H9 (cell line): ENCODE results near the gene MARCHF9. TPM values are rescaled to one million over a fixed set of nuclear protein-coding genes. Genes with fewer than 3 reads are reported as not detected.

Experiments
- DNase-seq: peaks from one replicate; pipeline ENCODE4 v3.0.0-alpha.2; 2017
- H2AFZ ChIP-seq: one replicate; pipeline ENCODE4 v1.6.1; 2013; ENCODE audit warnings: mild to moderate bottlenecking, low read length, control low read depth, moderate library complexity
- H2AK5ac ChIP-seq: 2 replicates; pipeline ENCODE4 v1.6.1; 2013; ENCODE audit warnings: low read length, control low read depth, mixed read lengths; ENCODE audit not compliant: insufficient read length
- H2BK120ac ChIP-seq: one replicate; pipeline ENCODE4 v1.6.1; 2013; ENCODE audit warnings: low read depth, mild to moderate bottlenecking, low read length, control low read depth, inconsistent platforms; ENCODE audit not compliant: poor library complexity, severe bottlenecking
- H2BK12ac ChIP-seq: 2 replicates; pipeline ENCODE4 v1.6.1; 2013; ENCODE audit warnings: low read length, control low read depth, mixed read lengths, low read depth; ENCODE audit not compliant: insufficient read length
- H2BK15ac ChIP-seq: 2 replicates; pipeline ENCODE4 v1.6.1; 2013; ENCODE audit warnings: low read depth, low read length, control low read depth
- H2BK20ac ChIP-seq: one replicate; pipeline ENCODE4 v1.6.1; 2013; ENCODE audit warnings: low read depth, mild to moderate bottlenecking, low read length, control low read depth, inconsistent platforms; ENCODE audit not compliant: poor library complexity, severe bottlenecking
- H2BK5ac ChIP-seq: 2 replicates; pipeline ENCODE4 v1.6.1; 2013; ENCODE audit warnings: low read length, control low read depth, mixed read lengths; ENCODE audit not compliant: insufficient read length
- H3K14ac ChIP-seq: 2 replicates; pipeline ENCODE4 v1.6.1; 2013; ENCODE audit warnings: low read length, control low read depth; ENCODE audit not compliant: insufficient read depth
- H3K18ac ChIP-seq: 2 replicates; pipeline ENCODE4 v1.6.1; 2013; ENCODE audit warnings: low read depth, mild to moderate bottlenecking, mixed read lengths, low read length, control low read depth; ENCODE audit not compliant: insufficient read length
- H3K23ac ChIP-seq: 2 replicates; pipeline ENCODE4 v1.6.1; 2013; ENCODE audit warnings: low read length, control low read depth, mixed read lengths, low read depth; ENCODE audit not compliant: insufficient read length
- H3K23me2 ChIP-seq: 2 replicates; pipeline ENCODE4 v1.6.1; 2013; ENCODE audit warnings: low read depth, mild to moderate bottlenecking, mixed read lengths, low read length, control low read depth; ENCODE audit not compliant: insufficient read length, poor library complexity, severe bottlenecking
- H3K27ac ChIP-seq: 2 replicates; pipeline ENCODE4 v1.5.1; 2013; ENCODE audit warnings: low read length, control low read depth, mixed read lengths, low read depth; ENCODE audit not compliant: insufficient read length
- H3K27me3 ChIP-seq: 2 replicates; pipeline ENCODE4 v1.6.1; 2013; ENCODE audit warnings: low read length, control low read depth, inconsistent platforms; ENCODE audit not compliant: insufficient read depth
- H3K4ac ChIP-seq: 2 replicates; pipeline ENCODE4 v1.6.1; 2013; ENCODE audit warnings: low read depth, mild to moderate bottlenecking, control low read depth, inconsistent platforms, low read length, moderate library complexity
- H3K4me1 ChIP-seq: 2 replicates; pipeline ENCODE4 v1.6.1; 2013; ENCODE audit warnings: low read length, control low read depth, inconsistent platforms; ENCODE audit not compliant: insufficient read depth
- H3K4me2 ChIP-seq: 2 replicates; pipeline ENCODE4 v1.6.1; 2013; ENCODE audit warnings: low read length, control low read depth, mixed read lengths; ENCODE audit not compliant: insufficient read length, insufficient read depth
- H3K56ac ChIP-seq: 2 replicates; pipeline ENCODE4 v1.6.1; 2013; ENCODE audit warnings: low read depth, mild to moderate bottlenecking, mixed read lengths, low read length, control low read depth; ENCODE audit not compliant: insufficient read length
- H3K79me1 ChIP-seq: 2 replicates; pipeline ENCODE4 v1.6.1; 2013; ENCODE audit warnings: low read depth, mild to moderate bottlenecking, moderate library complexity, low read length, control low read depth, inconsistent platforms; ENCODE audit not compliant: insufficient read depth, poor library complexity, severe bottlenecking
- H3K79me2 ChIP-seq: 2 replicates; pipeline ENCODE4 v1.6.1; 2013; ENCODE audit warnings: low read length, control low read depth, inconsistent platforms; ENCODE audit not compliant: insufficient read depth
- H3K9ac ChIP-seq: 2 replicates; pipeline ENCODE4 v1.6.1; 2013; ENCODE audit warnings: low read length, control low read depth, mixed read lengths; ENCODE audit not compliant: insufficient read length; ENCODE audit errors: extremely low read depth
- H3K9me3 ChIP-seq: one replicate; pipeline ENCODE4 v1.6.1; 2013; ENCODE audit warnings: low read depth, low read length, inconsistent platforms; ENCODE audit not compliant: control insufficient read depth
- H3T11ph ChIP-seq: one replicate; pipeline ENCODE4 v1.6.1; 2013; ENCODE audit warnings: mild to moderate bottlenecking, low read length, control low read depth, inconsistent platforms
- H4K20me1 ChIP-seq: one replicate; pipeline ENCODE4 v1.6.1; 2013; ENCODE audit not compliant: control insufficient read depth, insufficient read length, insufficient read depth
- H4K5ac ChIP-seq: 2 replicates; pipeline ENCODE4 v1.6.1; 2013; ENCODE audit warnings: low read depth, mild to moderate bottlenecking, mixed read lengths, low read length, control low read depth; ENCODE audit not compliant: insufficient read length
- H4K8ac ChIP-seq: replicated peaks from 2 replicates; pipeline ENCODE4 v1.6.1; 2013; ENCODE audit warnings: low read length, control low read depth, mixed read lengths, low read depth; ENCODE audit not compliant: insufficient read length
- H4K91ac ChIP-seq: 2 replicates; pipeline ENCODE4 v1.6.1; 2013; ENCODE audit warnings: low read depth, mild to moderate bottlenecking, moderate library complexity, mixed read lengths, low read length, control low read depth; ENCODE audit not compliant: insufficient read length
- H3K27ac Mint-ChIP-seq, 3 experiments: 2 replicates in 2 of 3; 3 replicates in 1 of 3; pipeline ENCODE4 v1.8.0; 2020 to 2021; ENCODE audit warnings: mixed read lengths in 3 of 3, mild to moderate bottlenecking in 1 of 3, moderate library complexity in 1 of 3
- H3K27me3 Mint-ChIP-seq: 2 replicates; pipeline ENCODE4 v1.8.0; 2021; ENCODE audit warnings: low read depth, mild to moderate bottlenecking, moderate library complexity, mixed read lengths
- H3K36me3 Mint-ChIP-seq, 3 experiments: 2 replicates in 2 of 3; 3 replicates in 1 of 3; pipeline ENCODE4 v1.8.0; 2020 to 2021; ENCODE audit warnings: low read depth in 3 of 3, mixed read lengths in 3 of 3; ENCODE audit not compliant: insufficient read depth in 1 of 3
- H3K4me1 Mint-ChIP-seq, 2 experiments: 2 replicates each; pipeline ENCODE4 v1.8.0; 2020; ENCODE audit warnings: mixed read lengths in 2 of 2
- H3K4me3 Mint-ChIP-seq, 2 experiments: 2 replicates in 1 of 2; 3 replicates in 1 of 2; pipeline ENCODE4 v1.8.0; 2020 to 2021; ENCODE audit warnings: mild to moderate bottlenecking in 2 of 2, mixed read lengths in 2 of 2, moderate library complexity in 1 of 2
- H3K9me3 Mint-ChIP-seq, 2 experiments: 2 replicates in 1 of 2; 3 replicates in 1 of 2; pipeline ENCODE4 v1.8.0; 2020; ENCODE audit warnings: mild to moderate bottlenecking in 2 of 2, mixed read lengths in 2 of 2, moderate library complexity in 1 of 2
- WGBS: extraction: QIAGEN DNeasy Blood & Tissue Kit; methylation state at CpG from one replicate; pipeline ENCODE4 v1.1.7; 2013; ENCODE audit warnings: missing lambda C conversion rate, low lambda C conversion rate, mixed read lengths; ENCODE audit not compliant: insufficient read length; ENCODE audit errors: extremely low coverage; 5-methylcytosine and 5-hydroxymethylcytosine counted together
- total RNA-seq: library from RNA; stranded (reverse); gene quantifications from 2 replicates; pipeline ENCODE4 v1.2.1, GENCODE V29; 2021
- TF ChIP-seq, protein P1 (sequence below): fragments of 200-600 bp; sonication (generic); conservative IDR thresholded peaks from 3 replicates; pipeline ENCODE4 v1.8.0; 2021; ENCODE audit warnings: antibody characterized with exemption, mild to moderate bottlenecking

The MARCHF9 gene
- total RNA-seq, 1 experiment from 2014 or later = 20.5 TPM

DNA sequence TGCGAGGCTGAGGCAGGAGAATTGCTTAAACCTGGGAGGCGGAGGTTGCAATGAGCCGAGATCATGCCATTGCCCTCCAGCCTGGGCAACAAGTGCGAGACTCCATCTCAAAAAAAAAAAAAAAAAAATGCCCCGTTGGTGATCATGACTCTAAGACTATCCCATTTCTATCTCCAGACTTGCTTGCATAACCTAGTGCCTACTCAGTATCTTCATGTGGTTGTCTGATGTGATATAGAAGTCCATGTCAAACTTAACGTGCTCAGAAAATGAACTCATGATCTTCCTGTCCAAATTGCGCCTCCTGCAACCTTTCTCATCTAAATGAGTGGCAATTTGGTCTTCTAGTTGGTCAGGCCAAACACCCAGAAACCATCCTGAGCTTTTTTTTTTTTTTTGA, 23.0 kb downstream of the MARCHF9 start:
- Mint-ChIP-seq H3K27me3 (peaks cover 5% of the 10 kb centered on the region; the same call in 1 of the 2 replicates), H3K4me1 (peaks cover under 1 to 5% of the 10 kb centered on the region in 2 experiments; a peak in 3 of 4 replicates), H3K9me3 (peaks cover 0 to 2% of the 10 kb centered on the region in 2 experiments; a peak in 2 of 5 replicates), H3K36me3 (peaks cover 0 to 8% (median 2%) of the 10 kb centered on the region in 3 experiments; a peak in 4 of 7 replicates), H3K27ac (no peak overlapping the region), H3K4me3 (no peak overlapping the region)
- H3K27me3 ChIP-seq = no peaks in the 10 kb centered on the region
- no peak overlapping the region for H3K4ac ChIP-seq
- no peak overlapping the region for H2BK15ac ChIP-seq
- H2BK5ac ChIP-seq = no peak overlapping the region
- H4K20me1 ChIP-seq = no peaks in the 10 kb centered on the region
- H3K23me2 ChIP-seq = peaks cover 2% of the 10 kb centered on the region
- H3K4me2 ChIP-seq = no peak overlapping the region
- H3K79me1 ChIP-seq = no peaks in the 10 kb centered on the region
- H4K91ac ChIP-seq = no peak overlapping the region
- no peak overlapping the region for H3T11ph ChIP-seq
- H2BK20ac ChIP-seq = no peak overlapping the region
- no peak overlapping the region for H4K8ac ChIP-seq
- no peak for DNase-seq
- TF ChIP-seq, protein P1, sequence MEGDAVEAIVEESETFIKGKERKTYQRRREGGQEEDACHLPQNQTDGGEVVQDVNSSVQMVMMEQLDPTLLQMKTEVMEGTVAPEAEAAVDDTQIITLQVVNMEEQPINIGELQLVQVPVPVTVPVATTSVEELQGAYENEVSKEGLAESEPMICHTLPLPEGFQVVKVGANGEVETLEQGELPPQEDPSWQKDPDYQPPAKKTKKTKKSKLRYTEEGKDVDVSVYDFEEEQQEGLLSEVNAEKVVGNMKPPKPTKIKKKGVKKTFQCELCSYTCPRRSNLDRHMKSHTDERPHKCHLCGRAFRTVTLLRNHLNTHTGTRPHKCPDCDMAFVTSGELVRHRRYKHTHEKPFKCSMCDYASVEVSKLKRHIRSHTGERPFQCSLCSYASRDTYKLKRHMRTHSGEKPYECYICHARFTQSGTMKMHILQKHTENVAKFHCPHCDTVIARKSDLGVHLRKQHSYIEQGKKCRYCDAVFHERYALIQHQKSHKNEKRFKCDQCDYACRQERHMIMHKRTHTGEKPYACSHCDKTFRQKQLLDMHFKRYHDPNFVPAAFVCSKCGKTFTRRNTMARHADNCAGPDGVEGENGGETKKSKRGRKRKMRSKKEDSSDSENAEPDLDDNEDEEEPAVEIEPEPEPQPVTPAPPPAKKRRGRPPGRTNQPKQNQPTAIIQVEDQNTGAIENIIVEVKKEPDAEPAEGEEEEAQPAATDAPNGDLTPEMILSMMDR = no peak
- no peak overlapping the region for H2BK12ac ChIP-seq
- no peak overlapping the region for H3K23ac ChIP-seq
- H2AK5ac ChIP-seq = no peak overlapping the region
- no peak overlapping the region for H3K56ac ChIP-seq
- no peaks in the 10 kb centered on the region for H3K9me3 ChIP-seq
- H2BK120ac ChIP-seq = no peak overlapping the region
- no peak overlapping the region for H3K18ac ChIP-seq
- H3K9ac ChIP-seq = no peak overlapping the region
- no peaks in the 10 kb centered on the region; the same call in 1 of the 2 replicates for H3K79me2 ChIP-seq
- no peaks in the 10 kb centered on the region for H3K4me1 ChIP-seq
- no peak overlapping the region for H3K27ac ChIP-seq
- no peak overlapping the region for H2AFZ ChIP-seq
- H3K14ac ChIP-seq = no peak overlapping the region
- no peak overlapping the region for H4K5ac ChIP-seq
- no CpG with 5 or more reads among the region's 7 CpGs for WGBS
